RPMI7951 (cell line): ENCODE results near the gene PLA2G10. TPM values are rescaled to one million over a fixed set of nuclear protein-coding genes. Genes with fewer than 3 reads are reported as not detected.
"Not testable (repeated sequence)": the region's sequence is repeated elsewhere in the genome, so short reads cannot be mapped to it uniquely, and the experiment has no call there.

Source experiments
- DNase-seq: peaks from one replicate; pipeline ENCODE4 v3.0.0-alpha.2; 2012; ENCODE audit warnings: low read depth
- total RNA-seq: library from RNA; depleted of rRNA; stranded (reverse); fragments of >200 nt; shearing (Covaris generic); gene quantifications from 2 replicates; pipeline ENCODE4 v1.2.3, GENCODE V29; 2014

PLA2G10 gene
- total RNA-seq, 1 experiment from 2014 or later = not detected

DNA sequence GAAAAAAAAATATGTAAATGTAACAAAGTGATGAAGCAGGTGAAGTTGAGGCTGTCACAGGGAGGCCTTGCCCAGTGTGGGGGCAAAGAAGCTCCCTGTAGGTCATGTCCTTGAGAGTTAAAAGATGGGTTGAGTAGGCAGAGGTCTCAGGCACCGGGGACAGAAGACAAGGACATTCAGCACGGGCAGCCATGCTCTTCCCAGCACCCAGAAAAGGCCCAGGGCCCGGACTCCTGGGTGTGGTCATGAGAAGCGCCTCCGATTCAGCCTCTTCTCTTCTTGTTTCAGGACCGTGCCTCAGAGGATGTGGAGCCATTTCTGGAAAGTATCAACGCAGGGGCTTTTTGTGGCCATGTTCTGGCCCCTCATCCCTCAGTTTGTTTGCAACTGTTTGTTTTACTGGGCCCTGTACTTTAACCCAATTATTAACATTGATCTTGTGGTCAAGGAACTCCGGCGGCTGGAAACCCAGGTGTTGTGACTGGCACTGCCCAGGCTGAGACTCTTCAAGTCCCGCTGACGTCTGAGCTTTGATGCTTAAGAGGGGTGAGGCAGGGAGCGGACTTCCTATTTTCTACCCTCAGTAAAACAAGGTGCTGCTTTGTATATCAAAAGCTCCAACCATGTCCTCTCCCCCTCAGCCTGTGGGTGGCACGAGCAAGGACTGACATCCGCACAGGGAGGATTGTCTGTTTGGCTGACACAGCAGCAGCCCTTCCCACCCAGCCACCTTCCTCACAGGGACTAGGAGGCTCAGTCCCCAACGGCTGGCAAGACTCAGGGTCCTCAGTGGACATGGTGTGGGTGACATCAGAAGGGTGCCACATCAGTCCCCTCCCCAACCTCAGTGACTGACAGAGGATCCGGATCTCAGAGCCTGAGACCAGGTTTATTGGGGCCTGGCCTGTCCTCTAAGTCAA, 26.5 kb downstream of the PLA2G10 start:
- DNase-seq = no peak

GRCh38 chr16:14658063-14658462, 36.0 kb downstream of the PLA2G10 start:
- DNase-seq = peak; percentile 9

DNA sequence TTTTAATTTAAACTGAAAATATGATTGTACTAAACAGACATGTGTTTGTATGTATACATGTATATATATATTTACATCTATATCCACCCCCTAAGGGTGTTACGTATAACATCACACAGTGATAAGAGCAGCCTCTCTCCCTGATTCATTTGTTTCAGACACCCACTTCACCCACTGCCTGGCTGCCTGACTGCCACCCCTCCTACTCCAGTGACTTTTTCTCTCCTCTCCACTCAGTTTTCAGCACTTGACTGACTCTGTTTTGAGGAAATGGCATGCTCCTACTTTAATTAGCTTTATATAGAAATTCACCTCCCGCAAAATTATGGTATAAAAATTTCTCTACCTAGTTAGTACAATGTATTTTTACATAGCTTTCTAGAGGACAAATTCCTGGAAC, 41.4 kb downstream of the PLA2G10 start:
- DNase-seq = no peak

DNA sequence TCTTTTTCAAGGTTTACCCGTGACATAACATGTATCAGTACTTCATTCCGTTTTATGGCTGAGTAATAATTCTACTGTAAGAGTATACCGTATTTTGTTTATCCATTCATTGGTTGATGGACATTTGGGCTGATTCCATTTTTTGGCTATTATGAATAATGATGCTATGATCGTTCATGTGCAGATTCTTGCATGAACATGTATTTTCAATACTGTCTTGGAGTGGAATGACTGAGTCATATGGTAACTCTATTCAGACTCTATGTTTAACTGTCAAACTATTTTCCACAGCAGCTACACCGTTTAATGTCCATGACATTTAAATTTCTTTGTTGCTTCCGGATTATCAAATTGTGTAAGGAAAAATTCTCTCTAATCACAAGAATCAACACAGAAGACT, 43.5 kb downstream of the PLA2G10 start:
- no peak for DNase-seq

DNA sequence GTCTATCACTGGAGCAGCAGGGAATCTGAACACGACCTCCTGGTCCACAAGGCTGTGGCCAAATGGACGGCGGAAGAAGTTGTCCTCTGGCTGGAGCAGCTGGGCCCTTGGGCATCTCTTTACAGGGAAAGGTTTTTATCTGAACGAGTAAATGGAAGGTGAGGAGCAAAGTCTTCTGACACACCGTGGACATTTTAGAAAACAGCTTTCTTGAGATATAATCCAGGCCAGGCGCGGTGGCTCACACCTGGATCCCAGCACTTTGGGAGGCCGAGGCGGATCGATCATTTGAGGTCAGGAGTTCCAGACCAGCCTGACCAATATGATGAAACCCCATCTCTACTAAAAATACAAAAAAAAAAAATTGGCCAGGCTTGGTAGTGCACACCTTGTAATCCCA, 44.3 kb downstream of the PLA2G10 start:
- DNase-seq = no peak

GRCh38 chr16:14641926-14642325, 52.2 kb downstream of the PLA2G10 start:
- no peak for DNase-seq

GRCh38 chr16:14641206-14641605, 52.9 kb downstream of the PLA2G10 start:
- DNase-seq = no peak

DNA sequence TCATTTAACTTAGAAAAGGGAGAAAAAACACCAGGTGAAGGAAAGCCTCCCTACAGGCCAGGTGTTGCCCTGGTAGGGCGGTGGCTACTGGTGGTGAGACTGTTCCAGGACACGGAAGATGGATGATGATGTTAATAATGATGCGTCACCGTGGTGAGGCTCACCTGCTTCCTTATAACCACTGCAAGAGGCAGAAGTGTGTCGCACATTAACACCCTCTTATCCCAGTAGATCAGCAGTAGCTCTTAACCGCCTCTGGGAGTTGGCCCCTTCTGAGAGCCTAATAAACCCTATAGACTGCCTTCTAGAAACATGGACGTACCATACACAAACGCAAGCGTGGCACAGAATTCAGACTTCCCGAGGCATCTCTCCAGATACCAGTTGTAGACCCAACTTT, 53.6 kb downstream of the PLA2G10 start:
- no peak for DNase-seq

DNA sequence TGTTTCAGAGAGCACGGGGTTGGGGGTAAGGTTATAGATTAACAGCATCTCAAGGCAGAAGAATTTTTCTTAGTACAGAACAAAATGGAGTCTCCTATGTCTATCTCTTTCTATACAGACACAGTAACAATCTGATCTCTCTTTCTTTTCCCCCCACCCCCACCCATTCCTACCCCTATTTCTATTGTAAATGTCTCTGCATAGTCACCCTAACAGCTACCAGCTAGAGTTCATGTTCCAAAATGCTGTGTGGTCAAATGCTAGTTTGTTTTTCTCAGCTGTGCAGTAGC, 57.2 kb downstream of the PLA2G10 start:
- DNase-seq = not testable (repeated sequence)

DNA sequence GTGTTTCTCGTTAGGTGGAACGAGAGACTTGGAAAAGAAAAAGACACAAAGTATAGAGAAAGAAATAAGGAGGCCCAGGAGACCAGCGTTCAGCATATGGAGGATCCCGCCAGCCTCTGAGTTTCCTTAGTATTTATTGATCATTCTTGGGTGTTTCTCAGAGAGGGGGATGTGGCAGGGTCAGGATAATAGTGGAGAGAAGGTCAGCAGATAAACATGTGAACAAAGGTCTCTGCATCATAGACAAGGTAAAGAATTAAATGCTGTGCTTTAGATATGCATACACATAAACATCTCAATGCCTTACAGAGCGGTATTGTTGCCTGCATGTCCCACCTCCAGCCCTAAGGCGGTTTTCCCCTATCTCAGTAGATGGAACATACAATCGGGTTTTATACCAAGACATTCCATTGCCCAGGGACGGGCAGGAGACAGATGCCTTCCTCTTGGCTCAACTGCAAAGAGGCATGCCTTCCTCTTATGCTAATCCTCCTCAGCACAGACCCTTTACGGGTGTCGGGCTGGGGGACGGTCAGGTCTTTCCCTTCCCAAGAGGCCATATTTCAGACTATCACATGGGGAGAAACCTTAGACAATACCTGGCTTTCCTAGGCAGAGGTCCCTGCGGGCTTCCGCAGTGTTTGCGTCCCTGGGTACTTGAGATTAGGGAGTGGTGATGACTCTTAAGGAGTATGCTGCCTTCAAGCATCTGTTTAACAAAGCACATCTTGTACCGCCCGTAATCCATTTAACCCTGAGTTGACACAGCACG, 57.7 kb downstream of the PLA2G10 start:
- not testable (repeated sequence) for DNase-seq

DNA sequence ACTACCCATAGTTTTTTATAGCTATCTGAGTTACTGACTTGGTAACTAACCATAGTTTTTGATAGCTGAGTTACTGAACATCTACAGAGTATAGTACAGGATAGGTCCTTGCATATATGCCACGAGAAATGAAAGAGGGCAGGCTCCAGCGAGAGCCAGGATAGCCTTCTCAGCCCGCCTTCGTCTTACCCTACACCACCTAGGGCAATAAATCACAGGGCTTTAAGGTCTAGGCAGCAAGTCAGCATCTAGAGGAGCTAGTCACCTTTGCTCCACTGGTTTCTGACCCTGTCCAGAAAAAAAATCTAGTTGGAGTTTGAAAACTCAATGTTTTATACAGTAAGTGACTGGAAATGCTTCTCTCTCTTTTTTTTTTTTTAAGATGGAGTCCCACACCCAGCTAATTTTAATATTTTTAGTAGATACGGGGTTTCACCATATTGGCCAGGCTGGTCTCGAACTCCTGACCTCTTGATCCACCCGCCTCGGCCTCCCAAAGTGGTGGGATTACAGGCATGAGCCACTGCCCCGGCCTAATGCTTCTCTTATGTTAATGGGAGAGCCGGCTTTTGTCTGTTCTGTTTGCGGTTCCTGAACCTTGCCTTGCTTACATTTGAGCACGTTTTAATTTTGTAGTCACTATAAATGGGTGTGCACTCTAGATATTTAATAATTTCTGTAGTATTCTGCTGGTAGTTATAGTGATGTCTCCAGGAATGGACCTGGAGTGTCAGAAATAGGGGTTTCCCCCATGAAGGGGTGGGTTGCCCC, 58.5 kb downstream of the PLA2G10 start:
- no peak for DNase-seq

- DNase-seq = no peak
Observed at GRCh38 chr16:14634389-14634725, 59.8 kb downstream of the PLA2G10 start.

GRCh38 chr16:14632693-14633569, 61.2 kb downstream of the PLA2G10 start, which contains the start of gene BFAR:
Gene BFAR, plus strand, starts transcription at chr16:14632951. Its CDS starts 11,396 bp downstream, at chr16:14644347.
- DNase-seq = peak; percentile 95

GRCh38 chr16:14630620-14631330, 63.3 kb downstream of the PLA2G10 start:
- not testable (repeated sequence) for DNase-seq

DNA sequence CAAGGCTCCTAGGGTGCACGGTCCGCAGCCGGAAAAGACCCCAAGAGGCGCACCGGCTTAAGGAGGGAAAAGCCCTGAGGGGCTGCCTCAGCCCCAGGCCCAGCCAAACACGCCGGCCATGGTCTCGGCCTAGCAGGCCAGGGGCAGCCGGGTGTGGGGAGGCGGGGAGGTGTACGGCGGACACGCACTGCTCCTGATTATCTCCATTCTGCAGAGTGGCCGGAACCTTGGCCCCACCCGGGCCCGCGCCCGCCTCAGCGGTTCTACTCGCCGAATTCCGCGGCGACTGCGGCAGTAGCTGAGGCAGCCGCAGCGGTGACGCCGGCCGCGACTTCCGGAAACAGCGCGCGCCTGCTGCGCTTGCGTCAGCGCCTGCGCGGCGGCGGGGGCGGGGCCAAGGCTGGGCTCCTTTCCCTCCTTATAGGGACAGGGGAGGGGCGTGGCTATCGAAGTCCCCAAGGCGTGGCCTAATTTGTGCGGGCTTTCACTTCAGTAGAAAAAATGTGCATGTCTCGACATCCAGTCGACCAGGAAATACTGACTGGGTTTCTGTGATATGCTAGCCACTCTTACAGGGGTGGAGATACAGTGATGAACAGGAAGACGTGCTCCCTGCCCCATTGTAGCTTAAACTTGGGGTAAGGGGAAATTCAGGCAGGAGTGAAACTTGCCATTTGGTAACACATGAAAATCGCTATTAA, 64.0 kb downstream of the PLA2G10 start, which contains the start of gene PARN:
PARN (minus strand) TSS at position 342 of the 701 bp plus-strand sequence; CDS start at position 207, 135 bp downstream.
- DNase-seq = peak; percentile 96

DNA sequence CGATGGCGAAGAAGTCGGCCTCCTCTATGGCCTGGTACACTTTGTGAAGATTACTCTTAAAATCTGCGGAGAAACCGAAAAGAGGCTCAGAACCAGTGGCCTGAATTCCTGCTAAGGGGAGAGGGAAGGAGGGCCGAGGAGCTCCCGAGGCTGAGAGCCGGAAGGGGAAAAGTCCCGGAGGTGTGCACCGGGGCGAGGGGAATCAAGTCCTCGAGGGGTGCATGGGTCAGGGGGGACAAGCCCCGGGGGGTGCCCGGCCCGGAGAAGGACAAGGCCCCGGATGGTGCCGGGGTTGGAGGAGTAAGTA, 64.5 kb downstream of the PLA2G10 start:
- DNase-seq = no peak

DNA sequence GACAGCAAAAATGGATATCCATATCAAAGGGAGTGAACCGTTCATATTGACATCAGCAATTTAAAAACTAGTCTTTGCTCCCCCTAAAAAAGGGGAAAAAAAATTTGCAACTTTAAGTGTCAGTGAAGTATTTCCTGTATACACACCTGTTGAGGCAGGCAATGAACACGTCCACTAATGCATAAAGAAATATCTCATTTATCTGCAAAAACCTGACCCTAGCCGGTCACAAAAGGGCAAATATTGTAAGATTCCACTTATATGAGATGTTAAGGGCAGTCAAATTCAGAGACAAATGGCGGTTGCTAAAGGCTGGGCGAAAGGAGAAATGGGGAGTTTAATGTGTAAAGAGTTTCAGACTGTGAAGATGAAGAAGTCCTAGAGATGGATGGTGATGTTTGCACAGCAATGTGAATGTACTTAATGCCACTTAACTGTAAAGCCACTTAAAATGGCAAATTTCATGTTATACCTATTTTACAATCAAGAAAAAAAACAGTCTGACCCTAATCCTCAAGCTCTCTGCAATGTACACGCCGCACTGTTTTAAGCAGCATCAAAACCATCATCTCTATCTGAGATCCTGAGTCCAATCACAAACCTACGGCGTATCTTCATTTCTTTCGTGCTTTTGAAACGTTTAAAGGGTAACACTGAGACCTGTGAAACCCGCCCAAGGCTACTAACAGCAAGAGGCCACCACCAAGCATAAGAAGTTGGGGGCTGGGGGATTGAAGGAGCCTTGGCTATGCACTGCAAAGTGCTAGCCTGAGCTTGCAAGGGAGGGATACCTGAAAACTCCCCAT, 65.1 kb downstream of the PLA2G10 start:
- peak; percentile 14 for DNase-seq

DNA sequence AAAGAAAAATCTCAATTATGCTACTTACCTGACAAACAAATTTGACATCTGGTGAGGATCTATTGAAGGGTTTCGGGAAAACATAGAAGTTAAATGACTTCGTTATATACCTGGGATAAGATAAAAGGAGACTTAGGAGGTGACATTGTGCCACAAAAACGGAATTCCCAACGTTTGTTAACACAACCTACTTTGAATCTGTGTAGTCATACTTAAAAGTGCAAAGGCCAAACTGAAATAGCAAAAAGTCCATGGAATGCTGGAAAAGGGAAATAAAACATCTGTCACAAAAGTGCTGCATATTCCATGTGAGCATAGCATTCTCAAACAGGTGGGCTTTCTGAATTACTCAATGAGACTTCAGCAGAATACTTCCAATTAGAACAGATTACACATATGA, 67.0 kb downstream of the PLA2G10 start:
- no peak for DNase-seq
